Gastroesophageal sphincter (tissue), 3 donors: ENCODE results near the gene CFAP90.

Experiments used
- CTCF ChIP-seq, 4 experiments: fragments of 200-600 bp in 2 of 4; fragments of 450-650 bp in 2 of 4; sonication (generic) in 1 of 4; IDR thresholded peaks; one replicate each; pipeline ENCODE4 v1.5.1; 2017 to 2019; ENCODE audit warnings: antibody characterized with exemption in 4 of 4, mild to moderate bottlenecking in 2 of 4, moderate library complexity in 2 of 4
- EP300 ChIP-seq: sonication (generic); formaldehyde crosslinking; IDR thresholded peaks from one replicate; pipeline ENCODE4 v1.6.1; 2017; ENCODE audit warnings: antibody characterized with exemption, mild to moderate bottlenecking
- POLR2A ChIP-seq, 2 donors: fragments of 450-650 bp; IDR thresholded peaks; one replicate each; pipeline ENCODE4 v1.6.1; 2017; ENCODE audit warnings: antibody characterized with exemption in 2 of 2, mild to moderate bottlenecking in 2 of 2, moderate library complexity in 1 of 2
- POLR2AphosphoS5 ChIP-seq: sonication (generic); formaldehyde crosslinking; IDR thresholded peaks from one replicate; pipeline ENCODE4 v1.6.1; 2017; ENCODE audit warnings: antibody characterized with exemption

GRCh38 chr5:7825630-7826029 lies 25.3 kb downstream of the CFAP90 start:
- TF ChIP-seq CTCF (IDR thresholded peaks at IDR 0.05) = no peak
- TF ChIP-seq POLR2A (IDR thresholded peaks at IDR 0.05) = no peak
- no peak for TF ChIP-seq POLR2AphosphoS5
- no peak for TF ChIP-seq EP300
